K562 (cell line): ENCODE results near the gene CENPV. TPM values are rescaled to one million over a fixed set of nuclear protein-coding genes. Genes with fewer than 3 reads are reported as not detected.

Source experiments
- polyA plus RNA-seq, 8 experiments: library from polyadenylated mRNA; depleted of rRNA in 4 of 8; stranded (reverse) in 5 of 8; unstranded in 3 of 8; fragments of >200 nt; fragmentation: Nextera tagmentation in 2 of 8; fragmentation: Illumina TruSeq in 1 of 8; extraction: Ambion mirVana in 2 of 8; extraction: Trizol in 1 of 8; gene quantifications; 2 replicates each; pipeline versions ENCODE4 v1.2.1 to v1.2.3, GENCODE V29; 2011 to 2014; ENCODE audit warnings: inconsistent platforms in 1 of 8, missing spikeins in 1 of 8
- total RNA-seq, 7 experiments: library from RNA; depleted of rRNA in 6 of 7; stranded (reverse); fragments of >200 nt in 6 of 7; fragmentation: Illumina TruSeq in 2 of 7; extraction: Trizol in 2 of 7; gene quantifications; 2 replicates each; pipeline versions ENCODE4 v1.2.1 to v1.2.3, GENCODE V29; 2011 to 2021; ENCODE audit warnings: low replicate concordance in 1 of 7
- TF ChIP-seq, protein P1 (sequence below), 2 experiments: fragments of 450-650 bp in 1 of 2; sonication (generic) in 1 of 2; formaldehyde crosslinking in 1 of 2; IDR thresholded peaks; 2 replicates each; pipeline versions ENCODE4 v1.7.1 to v1.9.0; 2016 to 2022; ENCODE audit warnings: inconsistent platforms in 1 of 2, mild to moderate bottlenecking in 1 of 2, missing genetic modification reagents in 1 of 2
- TF ChIP-seq, protein P2 (sequence below): fragments of 450-650 bp; IDR thresholded peaks from 2 replicates; pipeline ENCODE4 v1.6.1; 2016; ENCODE audit warnings: mild to moderate bottlenecking, moderate library complexity

CENPV gene
- total and polyA plus RNA-seq, 9 of the 15 experiments (the other 6 are each of a cell fraction or from before 2014, with no cell fraction given), result 17.8 to 131 (median 89.3) TPM

DNA sequence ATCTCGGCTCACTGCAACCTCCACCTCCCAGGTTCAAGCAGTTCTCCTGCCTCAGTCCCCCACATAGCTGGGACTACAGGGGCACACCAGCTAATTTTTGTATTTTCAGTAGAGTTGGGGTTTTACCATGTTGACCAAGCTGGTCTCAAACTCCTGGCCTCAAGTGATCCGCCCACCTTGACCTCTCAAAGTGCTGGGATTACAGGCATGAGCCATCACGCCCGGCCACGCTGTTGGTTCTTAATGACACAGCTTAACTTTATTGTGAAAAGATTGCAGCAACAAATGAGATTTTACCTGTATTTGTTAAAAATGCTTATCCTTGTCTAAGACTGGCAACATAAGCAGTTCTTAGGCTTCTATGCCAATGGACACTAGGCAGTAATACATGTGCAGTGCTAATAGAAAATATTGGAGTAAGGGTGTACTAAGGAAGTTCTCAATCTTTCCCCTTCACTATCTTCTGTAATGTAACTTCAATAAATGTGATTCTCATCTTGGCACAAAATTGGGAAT lies 30.6 kb upstream of the CENPV start (continued):
- TF ChIP-seq, protein P1, sequence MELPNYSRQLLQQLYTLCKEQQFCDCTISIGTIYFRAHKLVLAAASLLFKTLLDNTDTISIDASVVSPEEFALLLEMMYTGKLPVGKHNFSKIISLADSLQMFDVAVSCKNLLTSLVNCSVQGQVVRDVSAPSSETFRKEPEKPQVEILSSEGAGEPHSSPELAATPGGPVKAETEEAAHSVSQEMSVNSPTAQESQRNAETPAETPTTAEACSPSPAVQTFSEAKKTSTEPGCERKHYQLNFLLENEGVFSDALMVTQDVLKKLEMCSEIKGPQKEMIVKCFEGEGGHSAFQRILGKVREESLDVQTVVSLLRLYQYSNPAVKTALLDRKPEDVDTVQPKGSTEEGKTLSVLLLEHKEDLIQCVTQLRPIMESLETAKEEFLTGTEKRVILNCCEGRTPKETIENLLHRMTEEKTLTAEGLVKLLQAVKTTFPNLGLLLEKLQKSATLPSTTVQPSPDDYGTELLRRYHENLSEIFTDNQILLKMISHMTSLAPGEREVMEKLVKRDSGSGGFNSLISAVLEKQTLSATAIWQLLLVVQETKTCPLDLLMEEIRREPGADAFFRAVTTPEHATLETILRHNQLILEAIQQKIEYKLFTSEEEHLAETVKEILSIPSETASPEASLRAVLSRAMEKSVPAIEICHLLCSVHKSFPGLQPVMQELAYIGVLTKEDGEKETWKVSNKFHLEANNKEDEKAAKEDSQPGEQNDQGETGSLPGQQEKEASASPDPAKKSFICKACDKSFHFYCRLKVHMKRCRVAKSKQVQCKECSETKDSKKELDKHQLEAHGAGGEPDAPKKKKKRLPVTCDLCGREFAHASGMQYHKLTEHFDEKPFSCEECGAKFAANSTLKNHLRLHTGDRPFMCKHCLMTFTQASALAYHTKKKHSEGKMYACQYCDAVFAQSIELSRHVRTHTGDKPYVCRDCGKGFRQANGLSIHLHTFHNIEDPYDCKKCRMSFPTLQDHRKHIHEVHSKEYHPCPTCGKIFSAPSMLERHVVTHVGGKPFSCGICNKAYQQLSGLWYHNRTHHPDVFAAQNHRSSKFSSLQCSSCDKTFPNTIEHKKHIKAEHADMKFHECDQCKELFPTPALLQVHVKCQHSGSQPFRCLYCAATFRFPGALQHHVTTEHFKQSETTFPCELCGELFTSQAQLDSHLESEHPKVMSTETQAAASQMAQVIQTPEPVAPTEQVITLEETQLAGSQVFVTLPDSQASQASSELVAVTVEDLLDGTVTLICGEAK (IDR thresholded peaks at IDR 0.05), result 0 out of 2 replicates have a peak, but pooled peaks have one; percentile 23
- TF ChIP-seq, protein P1 (CRISPR knock-in tag; IDR thresholded peaks at IDR 0.05), result no peak
- TF ChIP-seq, protein P2, sequence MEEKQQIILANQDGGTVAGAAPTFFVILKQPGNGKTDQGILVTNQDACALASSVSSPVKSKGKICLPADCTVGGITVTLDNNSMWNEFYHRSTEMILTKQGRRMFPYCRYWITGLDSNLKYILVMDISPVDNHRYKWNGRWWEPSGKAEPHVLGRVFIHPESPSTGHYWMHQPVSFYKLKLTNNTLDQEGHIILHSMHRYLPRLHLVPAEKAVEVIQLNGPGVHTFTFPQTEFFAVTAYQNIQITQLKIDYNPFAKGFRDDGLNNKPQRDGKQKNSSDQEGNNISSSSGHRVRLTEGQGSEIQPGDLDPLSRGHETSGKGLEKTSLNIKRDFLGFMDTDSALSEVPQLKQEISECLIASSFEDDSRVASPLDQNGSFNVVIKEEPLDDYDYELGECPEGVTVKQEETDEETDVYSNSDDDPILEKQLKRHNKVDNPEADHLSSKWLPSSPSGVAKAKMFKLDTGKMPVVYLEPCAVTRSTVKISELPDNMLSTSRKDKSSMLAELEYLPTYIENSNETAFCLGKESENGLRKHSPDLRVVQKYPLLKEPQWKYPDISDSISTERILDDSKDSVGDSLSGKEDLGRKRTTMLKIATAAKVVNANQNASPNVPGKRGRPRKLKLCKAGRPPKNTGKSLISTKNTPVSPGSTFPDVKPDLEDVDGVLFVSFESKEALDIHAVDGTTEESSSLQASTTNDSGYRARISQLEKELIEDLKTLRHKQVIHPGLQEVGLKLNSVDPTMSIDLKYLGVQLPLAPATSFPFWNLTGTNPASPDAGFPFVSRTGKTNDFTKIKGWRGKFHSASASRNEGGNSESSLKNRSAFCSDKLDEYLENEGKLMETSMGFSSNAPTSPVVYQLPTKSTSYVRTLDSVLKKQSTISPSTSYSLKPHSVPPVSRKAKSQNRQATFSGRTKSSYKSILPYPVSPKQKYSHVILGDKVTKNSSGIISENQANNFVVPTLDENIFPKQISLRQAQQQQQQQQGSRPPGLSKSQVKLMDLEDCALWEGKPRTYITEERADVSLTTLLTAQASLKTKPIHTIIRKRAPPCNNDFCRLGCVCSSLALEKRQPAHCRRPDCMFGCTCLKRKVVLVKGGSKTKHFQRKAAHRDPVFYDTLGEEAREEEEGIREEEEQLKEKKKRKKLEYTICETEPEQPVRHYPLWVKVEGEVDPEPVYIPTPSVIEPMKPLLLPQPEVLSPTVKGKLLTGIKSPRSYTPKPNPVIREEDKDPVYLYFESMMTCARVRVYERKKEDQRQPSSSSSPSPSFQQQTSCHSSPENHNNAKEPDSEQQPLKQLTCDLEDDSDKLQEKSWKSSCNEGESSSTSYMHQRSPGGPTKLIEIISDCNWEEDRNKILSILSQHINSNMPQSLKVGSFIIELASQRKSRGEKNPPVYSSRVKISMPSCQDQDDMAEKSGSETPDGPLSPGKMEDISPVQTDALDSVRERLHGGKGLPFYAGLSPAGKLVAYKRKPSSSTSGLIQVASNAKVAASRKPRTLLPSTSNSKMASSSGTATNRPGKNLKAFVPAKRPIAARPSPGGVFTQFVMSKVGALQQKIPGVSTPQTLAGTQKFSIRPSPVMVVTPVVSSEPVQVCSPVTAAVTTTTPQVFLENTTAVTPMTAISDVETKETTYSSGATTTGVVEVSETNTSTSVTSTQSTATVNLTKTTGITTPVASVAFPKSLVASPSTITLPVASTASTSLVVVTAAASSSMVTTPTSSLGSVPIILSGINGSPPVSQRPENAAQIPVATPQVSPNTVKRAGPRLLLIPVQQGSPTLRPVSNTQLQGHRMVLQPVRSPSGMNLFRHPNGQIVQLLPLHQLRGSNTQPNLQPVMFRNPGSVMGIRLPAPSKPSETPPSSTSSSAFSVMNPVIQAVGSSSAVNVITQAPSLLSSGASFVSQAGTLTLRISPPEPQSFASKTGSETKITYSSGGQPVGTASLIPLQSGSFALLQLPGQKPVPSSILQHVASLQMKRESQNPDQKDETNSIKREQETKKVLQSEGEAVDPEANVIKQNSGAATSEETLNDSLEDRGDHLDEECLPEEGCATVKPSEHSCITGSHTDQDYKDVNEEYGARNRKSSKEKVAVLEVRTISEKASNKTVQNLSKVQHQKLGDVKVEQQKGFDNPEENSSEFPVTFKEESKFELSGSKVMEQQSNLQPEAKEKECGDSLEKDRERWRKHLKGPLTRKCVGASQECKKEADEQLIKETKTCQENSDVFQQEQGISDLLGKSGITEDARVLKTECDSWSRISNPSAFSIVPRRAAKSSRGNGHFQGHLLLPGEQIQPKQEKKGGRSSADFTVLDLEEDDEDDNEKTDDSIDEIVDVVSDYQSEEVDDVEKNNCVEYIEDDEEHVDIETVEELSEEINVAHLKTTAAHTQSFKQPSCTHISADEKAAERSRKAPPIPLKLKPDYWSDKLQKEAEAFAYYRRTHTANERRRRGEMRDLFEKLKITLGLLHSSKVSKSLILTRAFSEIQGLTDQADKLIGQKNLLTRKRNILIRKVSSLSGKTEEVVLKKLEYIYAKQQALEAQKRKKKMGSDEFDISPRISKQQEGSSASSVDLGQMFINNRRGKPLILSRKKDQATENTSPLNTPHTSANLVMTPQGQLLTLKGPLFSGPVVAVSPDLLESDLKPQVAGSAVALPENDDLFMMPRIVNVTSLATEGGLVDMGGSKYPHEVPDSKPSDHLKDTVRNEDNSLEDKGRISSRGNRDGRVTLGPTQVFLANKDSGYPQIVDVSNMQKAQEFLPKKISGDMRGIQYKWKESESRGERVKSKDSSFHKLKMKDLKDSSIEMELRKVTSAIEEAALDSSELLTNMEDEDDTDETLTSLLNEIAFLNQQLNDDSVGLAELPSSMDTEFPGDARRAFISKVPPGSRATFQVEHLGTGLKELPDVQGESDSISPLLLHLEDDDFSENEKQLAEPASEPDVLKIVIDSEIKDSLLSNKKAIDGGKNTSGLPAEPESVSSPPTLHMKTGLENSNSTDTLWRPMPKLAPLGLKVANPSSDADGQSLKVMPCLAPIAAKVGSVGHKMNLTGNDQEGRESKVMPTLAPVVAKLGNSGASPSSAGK, result peak; percentile 27; the same call in 1 of the 2 replicates
- TF ChIP-seq, all 486 proteins: peak for 3
